HG03064 (cell line): ENCODE measurements around the gene RBM19.

Experiments
- ATAC-seq: cut with Tn5 transposase; IDR thresholded peaks from one replicate; pipeline ENCODE4 v1.9.1; 2021; ENCODE audit warnings: low read depth; ENCODE audit not compliant: unreplicated experiment

Gene RBM19

DNA sequence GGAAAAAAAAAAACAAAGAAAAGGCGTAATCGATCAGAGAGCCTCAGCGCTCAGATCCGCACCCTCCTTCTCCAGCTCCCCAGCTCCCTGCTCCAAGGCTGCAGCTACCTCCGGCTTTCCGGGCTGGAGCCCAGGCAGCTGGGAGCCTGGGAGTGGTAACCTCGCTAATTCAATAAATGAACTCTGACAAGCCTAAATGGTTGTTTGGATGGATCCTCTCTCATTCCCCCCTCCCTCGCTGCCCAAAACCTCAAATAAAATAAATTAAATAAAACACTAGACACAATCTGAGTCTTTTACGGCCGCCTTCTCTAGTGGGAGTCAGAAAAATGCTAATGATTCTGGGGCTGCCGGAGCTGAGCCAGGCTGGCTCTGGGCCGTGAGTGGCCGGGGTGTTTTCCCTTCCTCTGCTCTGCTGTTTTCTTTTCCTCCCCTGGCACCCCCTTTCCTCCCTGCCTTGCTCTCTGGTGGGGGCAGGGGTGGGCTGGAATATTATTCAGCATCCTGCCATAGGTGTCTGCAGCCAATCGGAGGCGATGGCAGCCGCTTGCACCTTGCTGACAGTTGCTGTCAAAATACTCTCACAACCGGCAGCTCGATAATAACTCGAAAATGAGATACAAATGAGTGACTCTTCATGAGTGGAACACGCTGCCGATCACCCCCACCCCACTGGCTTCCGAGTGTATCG lies 76.1 kb downstream of the RBM19 start:
- ATAC-seq, result no peak

DNA sequence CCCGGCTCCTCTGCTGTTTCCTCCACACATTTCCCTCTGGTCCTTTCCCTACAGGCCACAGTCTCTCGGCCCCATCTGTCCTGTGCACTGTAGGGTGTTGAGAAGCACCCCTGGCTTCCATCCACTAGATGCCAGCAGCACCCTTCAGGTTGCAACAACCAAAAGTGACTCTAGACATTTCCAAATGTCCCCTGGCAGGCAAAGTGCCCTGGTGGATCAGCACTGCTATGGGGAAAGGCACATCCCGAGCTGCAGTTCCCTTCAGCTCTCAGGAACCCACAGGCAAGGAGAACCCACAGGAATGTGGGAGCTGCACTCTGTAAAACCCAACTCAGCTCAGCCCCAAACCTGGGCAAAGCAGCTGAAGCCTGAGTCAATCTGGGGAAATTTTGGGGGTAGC lies 77.0 kb downstream of the RBM19 start:
- no peak for ATAC-seq

DNA sequence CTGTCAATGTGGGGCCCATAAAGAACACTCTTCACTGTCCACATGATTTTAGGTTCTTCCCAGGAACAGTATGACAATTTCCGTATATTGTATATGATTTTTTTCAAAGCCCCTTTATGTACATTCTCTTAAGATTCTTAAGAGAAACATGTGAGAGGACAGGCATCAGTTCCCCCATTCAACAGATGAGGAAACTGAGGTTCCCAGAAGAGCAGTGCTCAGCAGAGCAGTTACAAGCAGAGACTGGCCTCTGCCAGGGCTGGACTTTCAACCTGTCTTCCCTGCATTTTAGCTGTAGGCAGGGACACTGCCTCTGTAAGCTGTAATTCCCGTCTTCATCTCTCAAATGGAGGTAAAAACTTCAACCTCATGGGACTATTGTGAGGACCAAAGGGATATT lies 77.7 kb downstream of the RBM19 start:
- ATAC-seq, result no peak

DNA sequence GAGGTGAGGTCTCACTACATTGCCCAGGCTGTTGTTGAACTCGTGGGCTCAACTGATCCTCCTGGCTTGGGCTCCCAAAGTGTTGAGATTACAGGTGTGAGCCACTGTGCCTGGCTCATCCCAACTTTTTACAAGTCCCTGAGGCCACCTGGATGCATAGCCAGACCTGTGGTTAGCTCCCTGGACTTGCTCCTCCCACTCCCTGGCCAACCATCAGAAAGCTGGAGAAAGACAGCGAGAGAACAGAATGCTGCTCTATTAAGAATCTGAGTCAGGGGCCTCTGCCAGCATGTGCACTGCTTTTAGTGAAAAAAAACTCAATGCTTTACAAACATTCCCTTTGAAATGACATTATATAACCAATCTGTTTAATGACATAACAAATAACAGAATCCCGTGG lies 78.2 kb downstream of the RBM19 start:
- ATAC-seq, result no peak

DNA sequence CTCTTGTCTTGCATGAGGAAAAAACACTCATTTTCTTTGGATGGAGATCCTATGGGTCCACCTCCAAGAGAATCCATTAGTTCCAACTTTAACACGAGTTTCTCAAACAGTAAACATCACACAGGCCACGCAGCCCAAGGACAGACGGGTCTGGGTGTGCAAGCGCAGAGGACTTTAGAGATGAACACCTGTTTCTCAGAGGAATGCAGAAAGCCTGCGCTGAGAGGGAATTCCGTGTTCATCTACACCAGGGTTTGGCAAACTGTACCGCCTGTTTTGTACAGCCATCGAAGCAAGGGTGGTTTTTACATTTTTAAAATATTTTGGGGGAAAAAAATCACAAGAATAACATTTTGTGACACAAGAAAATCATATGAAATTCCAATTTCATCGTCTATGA lies 79.4 kb downstream of the RBM19 start:
- ATAC-seq, result no peak

DNA sequence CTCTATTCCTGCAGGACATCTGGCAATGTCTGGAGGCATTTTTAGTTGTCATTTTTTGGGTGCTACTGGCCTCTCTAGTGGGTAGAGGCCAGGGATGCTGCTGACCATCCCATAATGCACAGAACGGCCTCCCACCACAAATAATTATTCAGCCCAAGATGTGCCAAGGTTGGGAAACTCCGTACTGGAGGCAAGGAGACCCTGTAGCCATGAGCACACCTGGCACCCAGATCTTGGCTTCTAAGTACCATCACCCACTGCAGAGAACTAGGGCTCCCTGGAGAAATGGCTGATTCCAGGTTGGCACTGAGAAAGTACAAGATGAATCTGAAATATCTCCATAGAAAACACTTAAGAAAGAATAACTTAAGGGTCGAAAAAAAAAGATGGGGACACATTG lies 81.7 kb downstream of the RBM19 start:
- ATAC-seq, result no peak

DNA sequence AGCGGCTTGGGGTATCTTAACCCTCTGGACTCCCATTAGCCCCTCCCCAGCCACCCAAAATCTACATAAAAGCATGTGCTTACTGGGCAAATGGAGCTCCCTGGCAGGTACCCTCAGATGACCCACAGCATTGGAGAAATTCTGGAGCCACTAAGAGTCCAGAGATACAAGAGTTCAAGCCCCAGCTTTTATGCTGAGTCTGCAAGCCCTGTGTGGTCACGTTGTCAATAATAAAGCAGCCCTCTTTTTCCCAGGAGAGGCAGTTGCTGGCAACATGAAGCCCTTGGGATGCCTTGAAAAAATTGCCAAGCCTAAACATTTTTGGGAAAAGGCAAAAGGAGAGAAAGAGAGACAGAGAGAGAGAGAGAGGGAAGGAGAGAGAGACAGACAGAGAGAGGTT lies 83.4 kb downstream of the RBM19 start:
- no peak for ATAC-seq

DNA sequence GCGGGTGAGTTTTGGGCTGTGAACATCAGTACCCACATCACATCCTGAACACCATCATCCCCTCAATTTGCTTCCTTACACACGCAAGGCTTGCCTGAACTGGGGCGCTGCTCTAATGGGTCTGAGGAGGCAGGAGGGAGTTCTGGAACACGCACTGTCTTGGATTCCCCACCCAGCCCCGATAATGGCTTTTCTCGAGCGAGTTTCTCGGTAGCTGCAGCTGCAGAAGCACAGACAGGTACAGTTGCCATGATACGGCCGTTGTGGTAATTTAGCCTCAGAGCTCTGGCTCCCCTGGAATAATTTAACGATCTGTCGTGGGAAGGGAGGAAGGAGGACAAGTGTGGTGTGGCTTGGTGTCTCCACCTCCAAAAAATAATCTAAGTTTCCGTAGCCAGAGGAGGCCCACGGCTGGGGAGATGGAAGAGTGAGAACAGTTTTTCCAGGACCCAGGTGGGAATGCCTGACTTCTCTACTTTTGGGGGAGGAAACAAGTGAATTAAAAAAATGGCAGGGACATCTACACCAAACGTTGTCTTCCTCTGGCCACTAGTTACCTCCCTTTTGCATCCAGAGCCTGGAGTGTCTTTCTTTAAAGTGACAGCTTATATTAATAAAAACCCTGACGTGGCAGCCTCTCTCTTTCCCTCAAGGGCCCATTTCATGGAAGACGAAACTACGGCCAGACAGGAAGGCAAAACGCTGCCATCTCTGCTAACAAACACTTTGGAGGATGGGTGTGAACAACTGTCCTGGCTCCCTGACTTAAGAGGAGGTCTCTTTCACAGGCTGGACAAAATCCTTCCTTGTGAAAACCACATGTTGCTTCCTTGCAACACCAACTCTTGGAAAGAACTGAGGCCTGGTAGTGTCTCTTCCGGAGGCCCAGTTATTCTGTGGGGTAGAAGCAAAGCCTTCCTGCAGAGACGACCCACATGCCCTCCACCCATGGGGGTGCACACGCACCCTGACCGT lies 84.8 kb downstream of the RBM19 start:
- ATAC-seq, result no peak

DNA sequence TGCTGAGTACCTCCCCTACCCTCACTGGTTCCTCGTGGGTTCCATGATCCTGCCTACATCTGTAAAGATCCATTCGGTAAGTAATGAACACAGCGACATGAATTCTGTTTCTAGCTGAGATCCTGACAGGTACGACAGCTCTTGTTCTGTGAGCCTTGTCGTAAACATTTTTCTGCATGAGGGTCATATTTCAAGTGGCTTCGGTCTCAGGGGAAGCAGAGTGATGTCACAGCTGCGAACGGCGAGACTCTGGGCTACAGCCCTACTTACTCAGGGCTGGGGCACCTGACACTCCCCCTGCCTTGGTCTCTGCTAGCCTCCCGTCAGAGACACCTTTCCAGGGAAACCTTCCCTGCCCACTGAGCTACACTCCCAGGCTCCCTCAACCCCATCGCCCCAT lies 85.8 kb downstream of the RBM19 start:
- ATAC-seq, result no peak

DNA sequence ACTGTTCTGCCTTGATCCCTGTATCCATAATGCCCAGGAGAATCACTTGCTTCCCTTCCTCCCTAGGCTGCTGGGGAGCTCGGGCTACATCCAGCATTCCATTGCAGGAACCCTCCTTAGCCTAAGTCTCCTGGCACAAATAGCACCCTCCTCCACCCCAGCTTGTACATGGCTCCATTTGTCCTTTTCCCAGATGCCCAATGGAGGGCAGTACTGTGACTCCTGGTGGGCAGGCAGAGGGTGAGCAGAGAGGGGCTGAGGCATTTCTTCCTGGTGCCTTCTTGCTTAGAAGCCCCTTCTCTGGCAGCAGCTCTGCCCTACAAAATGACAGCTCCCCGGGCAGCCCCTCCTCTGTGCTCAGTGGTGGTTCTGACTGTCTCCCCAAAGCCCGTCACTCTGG lies 86.5 kb downstream of the RBM19 start:
- no peak for ATAC-seq

DNA sequence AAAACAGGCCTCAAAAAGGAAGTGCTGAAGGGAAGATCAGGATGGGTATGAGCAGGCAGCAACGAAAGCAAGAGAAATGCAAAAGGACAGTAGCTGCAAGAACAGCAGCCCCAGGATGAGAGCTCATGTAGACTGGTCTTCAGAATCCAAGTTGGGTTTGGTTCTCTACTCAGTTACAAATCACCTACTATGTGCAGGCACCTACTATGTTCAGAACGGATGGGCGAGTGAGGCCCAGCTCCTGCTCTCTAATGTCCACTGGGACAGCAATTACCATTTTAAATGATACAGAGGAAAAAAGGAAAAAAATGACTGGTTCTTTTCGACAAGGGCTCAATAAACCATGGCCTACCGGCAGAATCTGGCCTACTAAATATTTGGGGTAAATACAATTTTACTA lies 88.5 kb downstream of the RBM19 start:
- ATAC-seq, result no peak

DNA sequence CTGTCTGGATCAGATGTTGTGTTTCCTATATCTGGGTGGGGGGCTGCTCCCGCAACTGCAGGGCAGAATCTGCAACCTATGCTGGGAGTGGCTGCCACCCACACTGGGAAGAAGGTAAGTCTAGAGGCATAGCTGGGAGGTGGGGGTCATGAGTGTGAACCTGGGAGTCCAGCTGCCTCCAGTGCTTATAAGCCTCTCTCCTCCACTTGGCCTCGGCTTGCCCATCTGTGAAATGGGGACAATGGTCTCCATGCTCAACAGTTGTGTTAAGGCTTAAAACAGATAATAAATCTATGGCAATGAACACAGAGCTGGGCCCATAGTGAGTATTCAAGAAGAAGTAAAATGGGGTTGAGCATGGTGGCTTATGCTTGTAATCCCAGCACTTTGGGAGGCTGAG lies 90.0 kb downstream of the RBM19 start:
- ATAC-seq, result no peak

DNA sequence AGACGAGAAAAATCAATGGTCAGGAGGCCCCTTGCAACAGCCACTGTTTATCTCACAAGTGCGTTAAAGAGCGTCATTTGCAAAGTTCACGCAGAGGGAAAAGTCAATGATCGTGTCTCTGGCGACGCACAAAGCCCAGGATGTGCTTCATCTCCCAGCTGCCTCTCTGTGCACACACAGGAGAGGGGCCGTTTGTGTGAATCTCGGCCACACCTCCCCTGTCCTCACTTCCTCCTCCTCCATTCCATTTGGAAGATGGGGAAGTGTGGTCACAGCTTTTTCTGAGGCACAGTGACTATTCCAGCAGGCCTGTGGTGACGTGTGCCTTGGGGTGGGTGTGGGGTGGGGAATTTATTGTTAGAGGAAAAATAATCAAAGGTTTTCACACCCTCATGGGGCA lies 90.4 kb downstream of the RBM19 start:
- no peak for ATAC-seq

DNA sequence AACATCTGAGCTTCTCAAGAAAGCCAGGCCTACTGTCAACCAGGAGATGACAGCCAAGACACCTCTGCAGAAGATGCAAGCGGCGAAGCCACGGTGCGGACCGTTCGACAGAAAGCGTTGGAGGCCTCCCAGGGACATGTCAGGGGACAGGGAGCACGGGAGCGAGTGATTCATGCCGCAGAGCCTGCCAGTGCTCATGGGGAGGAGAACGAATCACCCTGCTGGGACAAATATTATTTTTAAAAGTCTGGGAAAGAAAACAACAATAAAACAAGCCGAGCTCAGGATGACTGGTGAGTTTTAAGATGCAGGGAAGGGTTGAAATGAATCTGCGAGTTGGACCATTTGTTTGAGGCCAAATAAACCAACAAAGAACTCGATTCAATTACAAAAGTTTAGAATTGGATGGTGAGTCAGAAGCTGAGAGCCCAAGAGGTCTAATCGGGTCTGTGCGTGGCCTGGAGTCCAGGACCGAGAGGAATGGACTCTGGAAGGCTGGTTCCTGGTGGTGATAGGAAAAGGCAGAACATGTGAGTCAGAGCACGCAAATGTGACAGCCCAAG lies 91.0 kb downstream of the RBM19 start:
- no peak for ATAC-seq

DNA sequence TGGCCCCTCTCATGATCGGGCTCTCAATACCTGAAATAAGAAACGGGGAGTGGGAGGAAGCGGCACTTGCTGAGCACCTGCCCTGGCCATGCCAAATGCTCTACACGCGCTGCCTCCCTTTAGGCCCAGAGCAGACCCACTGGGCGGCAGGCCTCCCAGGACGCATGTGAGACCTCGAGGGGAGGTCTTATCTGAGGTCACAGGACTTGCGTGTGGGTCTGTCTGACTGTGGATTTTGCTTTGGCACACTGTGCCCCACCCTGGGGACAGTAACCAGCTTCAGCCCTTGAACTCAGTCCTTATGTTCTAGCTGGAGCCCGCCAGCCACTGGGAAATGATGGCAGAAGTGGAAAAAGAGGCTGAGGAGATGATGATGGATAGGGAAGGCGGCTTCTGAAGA lies 91.8 kb downstream of the RBM19 start:
- no peak for ATAC-seq

DNA sequence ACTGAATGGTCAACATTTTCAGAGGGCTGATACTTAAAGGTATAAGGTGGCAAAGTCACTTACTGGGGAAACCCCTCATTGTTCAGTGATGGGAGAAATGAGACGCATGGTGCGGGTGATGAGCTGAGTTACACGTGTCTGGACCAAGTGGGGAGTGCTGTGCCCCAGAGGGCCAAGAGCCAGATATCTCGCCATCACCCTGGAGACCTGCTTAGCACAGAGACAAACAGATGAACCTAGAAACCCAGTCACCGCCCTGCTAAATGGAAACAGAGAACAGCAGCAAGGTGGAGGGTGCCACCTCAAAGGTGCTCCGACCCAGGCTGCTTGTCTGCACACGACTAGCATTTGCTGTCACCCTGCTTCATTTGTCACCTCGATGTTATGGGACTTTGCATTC lies 92.4 kb downstream of the RBM19 start:
- no peak for ATAC-seq

DNA sequence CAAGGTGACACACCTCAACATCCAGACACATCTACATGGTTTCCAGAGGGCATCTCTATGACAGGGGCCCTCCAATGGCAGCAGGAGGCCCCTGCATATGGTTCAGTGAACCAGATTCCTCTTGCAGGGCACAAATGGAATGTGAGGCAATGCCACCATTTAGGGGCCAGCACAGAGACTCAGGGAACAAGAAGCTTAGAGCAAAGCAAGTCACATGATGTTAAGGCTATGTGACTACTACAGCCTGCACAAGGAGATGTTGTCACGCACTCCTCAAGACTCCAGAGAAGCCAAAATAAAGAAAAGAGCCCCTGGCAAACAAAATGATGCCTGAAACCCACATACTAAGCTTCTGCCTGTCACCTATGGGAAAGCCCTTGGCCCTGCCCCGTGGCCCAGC lies 95.2 kb downstream of the RBM19 start:
- no peak for ATAC-seq

DNA sequence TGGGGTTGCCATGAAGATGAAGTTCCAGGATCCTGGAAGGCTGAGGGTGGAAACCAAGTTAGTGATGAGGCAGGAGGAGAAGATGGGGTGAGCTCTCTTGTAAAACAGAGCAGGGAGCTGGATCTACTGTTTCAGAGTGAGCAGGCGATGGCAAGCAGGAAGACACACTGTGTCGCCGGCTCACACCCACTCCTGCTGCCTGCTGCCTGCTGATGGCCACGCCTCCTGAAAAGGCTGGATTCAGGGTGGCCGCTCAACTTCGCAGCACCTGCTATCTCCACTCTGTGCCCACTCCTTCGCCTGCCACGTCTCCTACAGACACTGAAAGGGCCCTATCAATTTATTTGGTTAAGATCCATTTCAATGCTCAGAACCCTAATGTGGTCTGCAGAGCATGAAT lies 96.1 kb downstream of the RBM19 start:
- no peak for ATAC-seq

DNA sequence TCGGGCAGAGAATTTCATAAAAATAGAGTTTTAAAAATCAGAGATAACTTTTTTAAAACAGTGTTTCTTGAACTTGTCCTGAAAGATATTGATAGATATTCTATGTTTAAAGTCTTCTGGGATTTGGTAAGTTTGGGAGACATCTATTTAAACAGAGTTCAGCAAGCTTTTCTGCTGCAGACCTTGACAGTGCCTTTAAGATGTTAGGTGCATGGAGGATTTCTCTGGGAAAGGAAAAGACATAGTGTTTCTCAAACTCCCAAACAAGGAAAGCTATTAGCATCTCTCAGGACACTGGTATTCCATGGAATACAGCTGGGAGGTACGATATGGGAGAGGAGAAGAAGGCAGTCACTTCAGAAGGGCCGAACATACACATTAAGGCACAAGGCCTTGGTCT lies 97.8 kb downstream of the RBM19 start:
- no peak for ATAC-seq

DNA sequence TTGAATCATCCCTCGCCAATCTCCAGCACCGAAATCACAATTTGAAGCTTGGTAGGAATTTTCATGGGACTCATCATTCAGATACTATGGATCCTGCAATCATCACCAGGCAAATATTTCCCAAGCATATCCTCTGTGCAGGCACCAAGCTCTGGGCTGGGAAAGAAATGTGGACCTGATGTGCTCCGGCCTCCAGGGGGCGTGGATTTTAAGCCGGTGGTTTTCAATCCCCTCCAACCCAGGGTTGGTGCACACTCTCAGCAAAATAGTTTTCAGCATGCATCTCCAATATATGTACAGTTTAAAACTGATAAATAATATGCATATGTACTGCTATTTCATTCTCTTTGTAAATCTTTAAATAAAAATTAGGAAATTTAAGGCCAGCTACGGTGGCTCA lies 98.9 kb downstream of the RBM19 start:
- ATAC-seq, result no peak

DNA sequence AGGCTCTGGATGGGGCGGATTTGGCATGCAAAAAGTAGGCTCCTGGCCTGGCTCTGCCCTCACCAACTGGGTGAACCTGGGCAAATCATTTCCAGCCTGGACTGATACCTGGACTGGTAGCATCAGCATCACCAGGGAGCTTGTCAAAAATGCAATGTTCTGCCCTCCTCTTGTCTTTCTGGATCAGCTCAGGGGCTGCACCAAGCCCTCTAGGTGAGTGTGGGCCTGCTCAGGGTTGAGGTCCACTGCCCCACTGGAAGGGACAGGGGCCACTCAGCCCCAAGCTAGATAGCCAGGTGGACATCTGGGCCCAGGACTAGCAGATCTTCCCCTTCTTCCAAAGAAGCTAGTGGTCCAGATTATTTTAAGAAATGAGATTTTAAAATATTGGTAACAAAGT lies 99.6 kb downstream of the RBM19 start:
- no peak for ATAC-seq

DNA sequence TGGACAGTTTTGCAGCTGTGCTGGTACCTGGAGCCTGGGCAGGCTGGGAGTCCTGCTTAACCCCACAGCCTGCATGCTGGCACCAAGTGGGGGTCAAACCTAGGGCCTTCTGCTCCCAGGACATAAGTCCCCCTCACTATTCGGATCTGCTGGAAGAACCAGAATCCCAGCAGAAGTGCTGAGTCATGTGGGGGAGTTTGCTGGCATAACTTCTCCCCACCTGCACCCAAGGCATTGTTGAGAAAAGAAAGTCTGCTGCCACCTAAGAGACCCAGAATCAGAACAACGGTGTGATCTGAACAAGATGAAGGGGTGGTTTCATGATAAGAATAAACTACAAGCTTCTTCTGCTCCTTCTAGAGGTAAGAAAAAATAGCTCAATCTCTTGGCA lies 102.7 kb downstream of the RBM19 start:
- no peak for ATAC-seq
